ENCODE data around the gene ARMC7. TPM values are rescaled to one million over a fixed set of nuclear protein-coding genes. Genes with fewer than 3 reads are reported as not detected.
"Not testable (repeated sequence)": the region's sequence is repeated elsewhere in the genome, so short reads cannot be mapped to it uniquely, and the experiment has no call there.

Gene ARMC7
- total RNA-seq, 1 donor from 2014 or later, result 1.0 TPM

DNA sequence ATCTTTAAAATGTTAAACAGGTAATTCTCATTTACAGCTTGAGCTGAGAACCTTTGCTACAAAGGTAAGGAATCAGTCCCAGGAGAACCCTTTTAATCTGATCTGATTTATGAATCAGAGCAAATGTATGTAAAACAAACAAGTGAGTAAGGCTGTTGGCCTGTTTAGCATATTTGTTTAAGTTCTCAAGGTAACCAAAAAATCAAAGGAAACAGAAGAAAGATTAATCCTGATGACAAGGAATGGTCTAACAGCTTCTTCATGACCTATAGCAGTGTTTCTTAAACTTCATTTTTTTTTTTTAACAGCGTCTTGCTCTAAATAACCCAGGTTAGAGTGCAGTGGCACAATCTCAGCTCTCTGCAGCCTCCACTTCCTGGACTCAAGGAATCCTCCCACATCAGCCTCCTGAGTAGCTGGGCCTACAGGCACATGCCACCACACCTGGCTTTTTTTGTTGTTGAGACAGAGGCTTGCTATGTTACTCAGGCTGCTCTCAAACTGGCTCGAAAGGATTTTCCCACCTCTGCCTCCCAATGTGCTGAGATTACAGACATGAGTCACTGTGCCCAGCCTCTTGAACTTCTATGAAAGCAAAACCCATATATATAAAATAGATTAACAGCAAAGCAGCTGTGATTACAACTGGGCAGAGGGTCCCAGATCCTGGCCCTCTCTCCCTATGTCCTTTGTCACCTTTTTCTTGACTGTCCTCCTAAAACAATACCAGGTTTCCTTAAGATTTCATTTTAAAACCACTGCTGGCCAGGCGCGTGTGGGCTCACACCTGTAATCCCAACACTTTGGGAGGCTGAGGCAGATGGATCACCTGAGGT is 49.6 kb downstream of the ARMC7 start:
- H3K36me3 ChIP-seq (ENCODE audit: control insufficient read depth in 3 of 3, insufficient read depth in 3 of 3, low read length in 3 of 3), result peaks cover 0 to 5% (median 0%) of the 10 kb centered on the region in 3 donors
- H3K4me1 ChIP-seq (ENCODE audit: control insufficient read depth in 3 of 3, insufficient read depth in 3 of 3, low read length in 3 of 3), result peaks cover 5 to 11% (median 10%) of the 10 kb centered on the region in 3 donors
- H3K4me3 ChIP-seq (ENCODE audit: low read length in 3 of 3), result no peak overlapping the region
- H3K27ac ChIP-seq (ENCODE audit: low read depth, low read length), result peak overlapping the region; percentile 52
- no peaks in the 10 kb centered on the region for H3K27me3 ChIP-seq (ENCODE audit: control insufficient read depth in 3 of 3, insufficient read depth in 3 of 3, low read length in 3 of 3)
- no peak overlapping the region for H3K9ac ChIP-seq (ENCODE audit: low read depth in 1 of 3, low read length in 3 of 3)
- H3K9me3 ChIP-seq (ENCODE audit: control insufficient read depth in 3 of 3, low read length in 3 of 3), result no peaks in the 10 kb centered on the region

GRCh38 chr17:75160211-75160610 is 50.4 kb downstream of the ARMC7 start:
- H3K4me1 ChIP-seq (ENCODE audit: control insufficient read depth in 3 of 3, insufficient read depth in 3 of 3, low read length in 3 of 3), result peaks cover 0 to 4% (median 3%) of the 10 kb centered on the region in 3 donors
- no peaks in the 10 kb centered on the region for H3K27me3 ChIP-seq (ENCODE audit: control insufficient read depth in 3 of 3, insufficient read depth in 3 of 3, low read length in 3 of 3)
- H3K36me3 ChIP-seq (ENCODE audit: control insufficient read depth in 3 of 3, insufficient read depth in 3 of 3, low read length in 3 of 3), result peaks cover 0 to 5% (median 0%) of the 10 kb centered on the region in 3 donors
- peak overlapping the region; percentile 52 for H3K27ac ChIP-seq (ENCODE audit: low read depth, low read length)
- H3K9ac ChIP-seq (ENCODE audit: low read depth in 1 of 3, low read length in 3 of 3), result no peak overlapping the region
- H3K4me3 ChIP-seq (ENCODE audit: low read length in 3 of 3), result no peak overlapping the region
- no peaks in the 10 kb centered on the region for H3K9me3 ChIP-seq (ENCODE audit: control insufficient read depth in 3 of 3, low read length in 3 of 3)

GRCh38 chr17:75163074-75163473 is 53.3 kb downstream of the ARMC7 start:
- no peak overlapping the region for H3K27ac ChIP-seq (ENCODE audit: low read depth, low read length)
- peaks cover 9 to 16% (median 14%) of the 10 kb centered on the region in 3 donors for H3K36me3 ChIP-seq (ENCODE audit: control insufficient read depth in 3 of 3, insufficient read depth in 3 of 3, low read length in 3 of 3)
- H3K27me3 ChIP-seq (ENCODE audit: control insufficient read depth in 3 of 3, insufficient read depth in 3 of 3, low read length in 3 of 3), result no peaks in the 10 kb centered on the region
- H3K9ac ChIP-seq (ENCODE audit: low read depth in 1 of 3, low read length in 3 of 3), result no peak overlapping the region
- H3K9me3 ChIP-seq (ENCODE audit: control insufficient read depth in 3 of 3, low read length in 3 of 3), result no peaks in the 10 kb centered on the region
- H3K4me1 ChIP-seq (ENCODE audit: control insufficient read depth in 3 of 3, insufficient read depth in 3 of 3, low read length in 3 of 3), result no peaks in the 10 kb centered on the region
- no peak overlapping the region for H3K4me3 ChIP-seq (ENCODE audit: low read length in 3 of 3)

DNA sequence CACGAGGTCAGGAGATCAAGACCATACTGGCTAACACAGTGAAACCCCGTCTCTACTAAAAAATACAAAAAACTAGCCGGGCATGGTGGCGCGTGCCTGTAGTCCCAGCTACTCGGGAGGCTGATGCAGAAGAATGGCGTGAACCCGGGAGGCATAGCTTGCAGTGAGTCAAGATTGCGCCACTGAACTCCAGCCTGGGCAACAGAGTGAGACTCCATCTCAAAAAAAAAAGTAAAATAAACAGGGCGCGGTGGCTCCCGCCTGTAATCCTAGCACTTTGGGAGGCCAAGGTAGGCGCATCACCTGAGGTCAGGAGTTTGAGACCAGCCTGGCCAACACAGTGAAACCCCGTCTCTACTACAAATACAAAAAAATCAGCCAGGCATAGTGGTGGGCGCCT is 54.8 kb downstream of the ARMC7 start:
- H3K4me3 ChIP-seq (ENCODE audit: low read length in 3 of 3); H3K9ac ChIP-seq (ENCODE audit: low read depth in 1 of 3, low read length in 3 of 3); H3K9me3 ChIP-seq (ENCODE audit: control insufficient read depth in 3 of 3, low read length in 3 of 3); H3K27ac ChIP-seq (ENCODE audit: low read depth, low read length); H3K27me3 ChIP-seq (ENCODE audit: control insufficient read depth in 3 of 3, insufficient read depth in 3 of 3, low read length in 3 of 3); H3K4me1 ChIP-seq (ENCODE audit: control insufficient read depth in 3 of 3, insufficient read depth in 3 of 3, low read length in 3 of 3): not testable (repeated sequence)
- H3K36me3 ChIP-seq (ENCODE audit: control insufficient read depth in 3 of 3, insufficient read depth in 3 of 3, low read length in 3 of 3), result peaks cover 12 to 20% (median 14%) of the 10 kb centered on the region in 3 donors

DNA sequence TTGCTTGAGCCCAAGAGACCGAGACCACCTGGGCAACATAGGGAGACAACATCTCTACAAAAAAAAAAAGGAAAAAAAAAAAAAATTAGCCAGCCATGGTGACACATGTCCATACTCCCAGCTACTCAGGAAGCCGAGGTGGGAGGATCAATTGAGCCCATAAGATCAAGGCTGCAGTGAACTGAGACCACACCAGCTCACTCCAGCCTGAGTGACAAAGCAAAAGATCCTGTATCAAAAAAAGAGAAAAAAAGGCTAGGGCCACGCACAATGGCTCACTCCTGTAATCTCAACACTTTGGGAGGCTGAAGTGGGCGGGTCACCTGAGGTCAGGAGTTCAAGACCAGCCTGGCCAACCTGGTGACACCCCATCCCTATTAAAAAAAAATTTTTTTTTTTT is 59.2 kb downstream of the ARMC7 start:
- H3K4me1 ChIP-seq (ENCODE audit: control insufficient read depth in 3 of 3, insufficient read depth in 3 of 3, low read length in 3 of 3), result no peaks in the 10 kb centered on the region
- H3K27me3 ChIP-seq (ENCODE audit: control insufficient read depth in 3 of 3, insufficient read depth in 3 of 3, low read length in 3 of 3), result no peaks in the 10 kb centered on the region
- H3K4me3 ChIP-seq (ENCODE audit: low read length in 3 of 3), result no peak overlapping the region
- H3K9ac ChIP-seq (ENCODE audit: low read depth in 1 of 3, low read length in 3 of 3), result no peak overlapping the region
- no peaks in the 10 kb centered on the region for H3K9me3 ChIP-seq (ENCODE audit: control insufficient read depth in 3 of 3, low read length in 3 of 3)
- H3K27ac ChIP-seq (ENCODE audit: low read depth, low read length), result no peak overlapping the region
- H3K36me3 ChIP-seq (ENCODE audit: control insufficient read depth in 3 of 3, insufficient read depth in 3 of 3, low read length in 3 of 3), result peaks cover 21 to 36% (median 33%) of the 10 kb centered on the region in 3 donors

GRCh38 chr17:75173526-75173925 is 63.8 kb downstream of the ARMC7 start:
- no peak overlapping the region for H3K4me3 ChIP-seq (ENCODE audit: low read length in 3 of 3)
- no peak overlapping the region for H3K27ac ChIP-seq (ENCODE audit: low read depth, low read length)
- no peaks in the 10 kb centered on the region for H3K27me3 ChIP-seq (ENCODE audit: control insufficient read depth in 3 of 3, insufficient read depth in 3 of 3, low read length in 3 of 3)
- H3K4me1 ChIP-seq (ENCODE audit: control insufficient read depth in 3 of 3, insufficient read depth in 3 of 3, low read length in 3 of 3), result no peaks in the 10 kb centered on the region
- H3K9ac ChIP-seq (ENCODE audit: low read depth in 1 of 3, low read length in 3 of 3), result no peak overlapping the region
- H3K36me3 ChIP-seq (ENCODE audit: control insufficient read depth in 3 of 3, insufficient read depth in 3 of 3, low read length in 3 of 3), result peaks cover 27 to 41% (median 40%) of the 10 kb centered on the region in 3 donors
- no peaks in the 10 kb centered on the region for H3K9me3 ChIP-seq (ENCODE audit: control insufficient read depth in 3 of 3, low read length in 3 of 3)

GRCh38 chr17:75174996-75175395 is 65.2 kb downstream of the ARMC7 start:
- H3K4me3 ChIP-seq (ENCODE audit: low read length in 3 of 3), result no peak overlapping the region
- peaks cover 25 to 49% (median 45%) of the 10 kb centered on the region in 3 donors for H3K36me3 ChIP-seq (ENCODE audit: control insufficient read depth in 3 of 3, insufficient read depth in 3 of 3, low read length in 3 of 3)

GRCh38 chr17:75176625-75177024 is 66.9 kb downstream of the ARMC7 start:
- Histone ChIP-seq H3K27ac (ENCODE audit: low read depth, low read length) (no peak overlapping the region), H3K4me3 (ENCODE audit: low read length in 3 of 3) (no peak overlapping the region), H3K9me3 (ENCODE audit: control insufficient read depth in 3 of 3, low read length in 3 of 3) (no peaks in the 10 kb centered on the region), H3K27me3 (ENCODE audit: control insufficient read depth in 3 of 3, insufficient read depth in 3 of 3, low read length in 3 of 3) (no peaks in the 10 kb centered on the region), H3K36me3 (ENCODE audit: control insufficient read depth in 3 of 3, insufficient read depth in 3 of 3, low read length in 3 of 3) (peaks cover 25 to 47% (median 42%) of the 10 kb centered on the region in 3 donors), H3K4me1 (ENCODE audit: control insufficient read depth in 3 of 3, insufficient read depth in 3 of 3, low read length in 3 of 3) (peaks cover 7 to 16% (median 12%) of the 10 kb centered on the region in 3 donors), H3K9ac (ENCODE audit: low read depth in 1 of 3, low read length in 3 of 3) (no peak overlapping the region)

More at GRCh38 chr17:75174996-75175395, 65.2 kb downstream of the ARMC7 start:
- no peak overlapping the region for H3K27ac ChIP-seq (ENCODE audit: low read depth, low read length)
- H3K9me3 ChIP-seq (ENCODE audit: control insufficient read depth in 3 of 3, low read length in 3 of 3), result no peaks in the 10 kb centered on the region
- H3K4me1 ChIP-seq (ENCODE audit: control insufficient read depth in 3 of 3, insufficient read depth in 3 of 3, low read length in 3 of 3), result peaks cover 0 to 6% (median 5%) of the 10 kb centered on the region in 3 donors
- H3K27me3 ChIP-seq (ENCODE audit: control insufficient read depth in 3 of 3, insufficient read depth in 3 of 3, low read length in 3 of 3), result no peaks in the 10 kb centered on the region
- H3K9ac ChIP-seq (ENCODE audit: low read depth in 1 of 3, low read length in 3 of 3), result no peak overlapping the region

GRCh38 chr17:75178453-75178852 is 68.7 kb downstream of the ARMC7 start:
- Histone ChIP-seq H3K27ac (ENCODE audit: low read depth, low read length) (no peak overlapping the region), H3K36me3 (ENCODE audit: control insufficient read depth in 3 of 3, insufficient read depth in 3 of 3, low read length in 3 of 3) (peaks cover 17 to 37% (median 34%) of the 10 kb centered on the region in 3 donors), H3K4me1 (ENCODE audit: control insufficient read depth in 3 of 3, insufficient read depth in 3 of 3, low read length in 3 of 3) (peaks cover 10 to 22% (median 19%) of the 10 kb centered on the region in 3 donors), H3K4me3 (ENCODE audit: low read length in 3 of 3) (no peak overlapping the region), H3K9me3 (ENCODE audit: control insufficient read depth in 3 of 3, low read length in 3 of 3) (no peaks in the 10 kb centered on the region), H3K27me3 (ENCODE audit: control insufficient read depth in 3 of 3, insufficient read depth in 3 of 3, low read length in 3 of 3) (no peaks in the 10 kb centered on the region), H3K9ac (ENCODE audit: low read depth in 1 of 3, low read length in 3 of 3) (no peak overlapping the region)
